SK-N-DZ (cell line): ENCODE measurements around the gene RAB29.

ENCODE experiments used
- DNase-seq: peaks from one replicate; pipeline ENCODE4 v3.0.0-alpha.2; 2015; ENCODE audit warnings: low spot score

Gene RAB29

GRCh38 chr1:205797168-205797567, 21.9 kb upstream of the RAB29 start:
- DNase-seq = no peak

GRCh38 chr1:205794011-205794730, 18.9 kb upstream of the RAB29 start:
- DNase-seq = no peak

- no peak for DNase-seq
Measured at GRCh38 chr1:205792961-205793673, 17.8 kb upstream of the RAB29 start.

GRCh38 chr1:205792481-205792881, 17.2 kb upstream of the RAB29 start:
- no peak for DNase-seq

- DNase-seq = peak; percentile 42
Measured at GRCh38 chr1:205791568-205792180, 16.4 kb upstream of the RAB29 start.

GRCh38 chr1:205787287-205787916, 12.1 kb upstream of the RAB29 start:
- no peak for DNase-seq

GRCh38 chr1:205786601-205787000, 11.3 kb upstream of the RAB29 start:
- no peak for DNase-seq

- DNase-seq = no peak
Measured at GRCh38 chr1:205785446-205785845, 10.2 kb upstream of the RAB29 start.

- DNase-seq = no peak
Measured at GRCh38 chr1:205783904-205784303, 8.6 kb upstream of the RAB29 start.

- DNase-seq = no peak
Measured at GRCh38 chr1:205783433-205783795, 8.1 kb upstream of the RAB29 start.

GRCh38 chr1:205782627-205783432, 7.5 kb upstream of the RAB29 start:
- no peak for DNase-seq

- DNase-seq = no peak
Measured at GRCh38 chr1:205780335-205780734, 5.1 kb upstream of the RAB29 start.

- DNase-seq = no peak
Measured at GRCh38 chr1:205777994-205778393, 2.7 kb upstream of the RAB29 start.

- DNase-seq = no peak
Measured at GRCh38 chr1:205775717-205776056, 405 bp upstream of the RAB29 start.

- peak; percentile 32 for DNase-seq
Measured at GRCh38 chr1:205774198-205775014, 876 bp downstream of the RAB29 start.

- DNase-seq = no peak
Measured at GRCh38 chr1:205772607-205773032, 2.7 kb downstream of the RAB29 start.

GRCh38 chr1:205770618-205771017, 4.7 kb downstream of the RAB29 start:
- DNase-seq = no peak

GRCh38 chr1:205769641-205770365, 5.5 kb downstream of the RAB29 start:
- DNase-seq = no peak

- DNase-seq = no peak
Measured at GRCh38 chr1:205767248-205767647, 8.0 kb downstream of the RAB29 start.

- no peak for DNase-seq
Measured at GRCh38 chr1:205766570-205766969, 8.7 kb downstream of the RAB29 start.
